ENCODE measurements around the gene THSD4.
"Not testable (repeated sequence)": the region's sequence is repeated elsewhere in the genome, so short reads cannot be mapped to it uniquely, and the experiment has no call there.

THSD4 gene

GRCh38 chr15:71121442-71121841 lies 6.2 kb downstream of the THSD4 start:
- no peak for DNase-seq (ENCODE audit: low read depth in 2 of 2)

GRCh38 chr15:71124937-71125790 lies 9.9 kb downstream of the THSD4 start:
- DNase-seq (ENCODE audit: low read depth in 2 of 2): no peak

GRCh38 chr15:71125831-71126450 lies 10.7 kb downstream of the THSD4 start:
- no peak for DNase-seq (ENCODE audit: low read depth in 2 of 2)

GRCh38 chr15:71127083-71127482 lies 11.8 kb downstream of the THSD4 start:
- DNase-seq (ENCODE audit: low read depth in 2 of 2): no peak

- not testable (repeated sequence) for DNase-seq (ENCODE audit: low read depth in 2 of 2)
These were observed 12.9 kb downstream of the THSD4 start for GRCh38 chr15:71128159-71128558.

GRCh38 chr15:71128939-71129562 lies 13.8 kb downstream of the THSD4 start:
- DNase-seq (ENCODE audit: low read depth in 2 of 2): no peak

GRCh38 chr15:71129669-71130068 lies 14.4 kb downstream of the THSD4 start:
- DNase-seq (ENCODE audit: low read depth in 2 of 2): no peak

- no peak for DNase-seq (ENCODE audit: low read depth in 2 of 2)
These were observed 16.5 kb downstream of the THSD4 start for GRCh38 chr15:71131601-71132362.

GRCh38 chr15:71133747-71134472 lies 18.6 kb downstream of the THSD4 start:
- DNase-seq (ENCODE audit: low read depth in 2 of 2): no peak

- no peak for DNase-seq (ENCODE audit: low read depth in 2 of 2)
These were observed 21.0 kb downstream of the THSD4 start for GRCh38 chr15:71136159-71136783.

- DNase-seq (ENCODE audit: low read depth in 2 of 2): no peak
These were observed 21.7 kb downstream of the THSD4 start for GRCh38 chr15:71136793-71137518.

GRCh38 chr15:71138473-71138872 lies 23.2 kb downstream of the THSD4 start:
- DNase-seq (ENCODE audit: low read depth in 2 of 2): no peak

- no peak for DNase-seq (ENCODE audit: low read depth in 2 of 2)
These were observed 24.0 kb downstream of the THSD4 start for GRCh38 chr15:71139241-71139640.

- DNase-seq (ENCODE audit: low read depth in 2 of 2): no peak
These were observed 26.3 kb downstream of the THSD4 start for GRCh38 chr15:71141572-71141971.

- DNase-seq (ENCODE audit: low read depth in 2 of 2): no peak
These were observed 27.5 kb downstream of the THSD4 start for GRCh38 chr15:71142780-71143179.

- no peak for DNase-seq (ENCODE audit: low read depth in 2 of 2)
These were observed 28.4 kb downstream of the THSD4 start for GRCh38 chr15:71143373-71144310.

- DNase-seq (ENCODE audit: low read depth in 2 of 2): no peak
These were observed 30.4 kb downstream of the THSD4 start for GRCh38 chr15:71145648-71146047.

- DNase-seq (ENCODE audit: low read depth in 2 of 2): no peak
These were observed 31.3 kb downstream of the THSD4 start for GRCh38 chr15:71146580-71146982.

- no peak for DNase-seq (ENCODE audit: low read depth in 2 of 2)
These were observed 32.8 kb downstream of the THSD4 start for GRCh38 chr15:71148048-71148447.
